Nephron (organoid): ENCODE measurements around the gene BSG.

ENCODE experiments used
- H3K27ac Mint-ChIP-seq, 3 experiments: 2 replicates each; pipeline ENCODE4 v1.8.0; 2020; ENCODE audit warnings: mixed read lengths in 3 of 3, mild to moderate bottlenecking in 2 of 3, moderate library complexity in 1 of 3
- H3K27me3 Mint-ChIP-seq: 2 replicates; pipeline ENCODE4 v1.8.0; 2021; ENCODE audit warnings: low read depth, mild to moderate bottlenecking, moderate library complexity, mixed read lengths
- H3K36me3 Mint-ChIP-seq: 2 replicates; pipeline ENCODE4 v1.8.0; 2020; ENCODE audit warnings: low read depth, mixed read lengths
- H3K4me1 Mint-ChIP-seq: 2 replicates; pipeline ENCODE4 v1.8.0; 2020; ENCODE audit warnings: mixed read lengths
- H3K4me3 Mint-ChIP-seq, 3 experiments: 2 replicates each; pipeline ENCODE4 v1.8.0; 2020; ENCODE audit warnings: mild to moderate bottlenecking in 3 of 3, mixed read lengths in 3 of 3, moderate library complexity in 2 of 3
- H3K9me3 Mint-ChIP-seq: 2 replicates; pipeline ENCODE4 v1.8.0; 2020; ENCODE audit warnings: mixed read lengths
- CTCF ChIP-seq, 3 experiments: fragments of 200-600 bp; sonication (generic); IDR thresholded peaks; one replicate each; pipeline ENCODE4 v1.5.0; 2021; ENCODE audit warnings: antibody characterized with exemption in 3 of 3; ENCODE audit not compliant: unreplicated experiment in 3 of 3

Gene BSG

GRCh38 chr19:572140-572742, at the start of gene BSG:
Gene BSG (plus strand): TSS chr19:572596. CDS start chr19:572635, 39 bp downstream.
- H3K27me3 Mint-ChIP-seq: peaks cover 6% of the 10 kb centered on the region
- H3K9me3 Mint-ChIP-seq: peaks cover 4% of the 10 kb centered on the region
- H3K36me3 Mint-ChIP-seq: peaks cover 4% of the 10 kb centered on the region
- H3K4me3 Mint-ChIP-seq: peak within 1 kb of the TSS; percentile 92 to 93 (median 93)
- H3K4me1 Mint-ChIP-seq: peaks cover 37% of the 10 kb centered on the region
- no peak for TF ChIP-seq CTCF (IDR thresholded peaks at IDR 0.05; ENCODE audit: unreplicated experiment in 3 of 3)
- H3K27ac Mint-ChIP-seq: peak within 1 kb of the TSS; percentile 88 to 99 (median 95)

GRCh38 chr19:522726-523125, 49.7 kb upstream of the BSG start:
- Mint-ChIP-seq H3K27me3 (no peaks in the 10 kb centered on the region), H3K27ac (peak overlapping the region in 2 of 3 experiments; percentile 27 to 57), H3K4me1 (peaks cover 9% of the 10 kb centered on the region), H3K9me3 (no peaks in the 10 kb centered on the region), H3K36me3 (peaks cover 8% of the 10 kb centered on the region), H3K4me3 (peak overlapping the region in 1 of 3 experiments; percentile 53)
- TF ChIP-seq CTCF (IDR thresholded peaks at IDR 0.05; ENCODE audit: unreplicated experiment in 3 of 3): no peak

GRCh38 chr19:524062-524674, 48.2 kb upstream of the BSG start:
- Mint-ChIP-seq H3K9me3 (no peaks in the 10 kb centered on the region), H3K4me1 (peaks cover 14% of the 10 kb centered on the region), H3K27me3 (no peaks in the 10 kb centered on the region), H3K4me3 (peak overlapping the region in 1 of 3 experiments; percentile 25), H3K27ac (peak overlapping the region in 1 of 3 experiments; percentile 42), H3K36me3 (peaks cover 8% of the 10 kb centered on the region)
- no peak for TF ChIP-seq CTCF (IDR thresholded peaks at IDR 0.05; ENCODE audit: unreplicated experiment in 3 of 3)

- Mint-ChIP-seq H3K9me3 (no peaks in the 10 kb centered on the region), H3K36me3 (peaks cover 8% of the 10 kb centered on the region), H3K4me1 (peaks cover 14% of the 10 kb centered on the region)
Observed at GRCh38 chr19:525029-525428, 47.4 kb upstream of the BSG start.

GRCh38 chr19:525857-526419, 46.5 kb upstream of the BSG start:
- H3K9me3 Mint-ChIP-seq: no peaks in the 10 kb centered on the region
- peak overlapping the region; percentile 85 to 86 (median 86) for H3K27ac Mint-ChIP-seq
- H3K4me1 Mint-ChIP-seq: peaks cover 12% of the 10 kb centered on the region
- peaks cover 5% of the 10 kb centered on the region for H3K36me3 Mint-ChIP-seq
- H3K27me3 Mint-ChIP-seq: no peaks in the 10 kb centered on the region
- no peak for TF ChIP-seq CTCF (IDR thresholded peaks at IDR 0.05; ENCODE audit: unreplicated experiment in 3 of 3)
- no peak overlapping the region for H3K4me3 Mint-ChIP-seq

More at GRCh38 chr19:525029-525428, 47.4 kb upstream of the BSG start:
- H3K4me3 Mint-ChIP-seq: peak overlapping the region in 1 of 3 experiments; percentile 7
- no peaks in the 10 kb centered on the region for H3K27me3 Mint-ChIP-seq
- peak overlapping the region; percentile 85 to 86 (median 86) for H3K27ac Mint-ChIP-seq
- no peak for TF ChIP-seq CTCF (IDR thresholded peaks at IDR 0.05; ENCODE audit: unreplicated experiment in 3 of 3)
